Rectal smooth muscle tissue (tissue), 1 donor: ENCODE measurements around the gene KLHL6.
A peak's percentile ranks its signal among the peaks of the same experiment; 100 is the strongest.

Experiments used
- H3K27ac ChIP-seq: one replicate; pipeline ENCODE4 v1.7.0; 2013; ENCODE audit warnings: low read depth, low read length, inconsistent platforms
- H3K27me3 ChIP-seq: one replicate; pipeline ENCODE4 v1.7.0; 2013; ENCODE audit warnings: low read length; ENCODE audit not compliant: control insufficient read depth, insufficient read depth
- H3K36me3 ChIP-seq: one replicate; pipeline ENCODE4 v1.7.0; 2013; ENCODE audit warnings: low read length; ENCODE audit not compliant: control insufficient read depth, insufficient read depth
- H3K4me1 ChIP-seq: one replicate; pipeline ENCODE4 v1.7.0; 2013; ENCODE audit warnings: low read length; ENCODE audit not compliant: control insufficient read depth, insufficient read depth
- H3K4me3 ChIP-seq: one replicate; pipeline ENCODE4 v1.7.0; 2013; ENCODE audit warnings: low read length
- H3K9ac ChIP-seq: one replicate; pipeline ENCODE4 v1.7.0; 2013; ENCODE audit warnings: low read length

Gene KLHL6, protein sequence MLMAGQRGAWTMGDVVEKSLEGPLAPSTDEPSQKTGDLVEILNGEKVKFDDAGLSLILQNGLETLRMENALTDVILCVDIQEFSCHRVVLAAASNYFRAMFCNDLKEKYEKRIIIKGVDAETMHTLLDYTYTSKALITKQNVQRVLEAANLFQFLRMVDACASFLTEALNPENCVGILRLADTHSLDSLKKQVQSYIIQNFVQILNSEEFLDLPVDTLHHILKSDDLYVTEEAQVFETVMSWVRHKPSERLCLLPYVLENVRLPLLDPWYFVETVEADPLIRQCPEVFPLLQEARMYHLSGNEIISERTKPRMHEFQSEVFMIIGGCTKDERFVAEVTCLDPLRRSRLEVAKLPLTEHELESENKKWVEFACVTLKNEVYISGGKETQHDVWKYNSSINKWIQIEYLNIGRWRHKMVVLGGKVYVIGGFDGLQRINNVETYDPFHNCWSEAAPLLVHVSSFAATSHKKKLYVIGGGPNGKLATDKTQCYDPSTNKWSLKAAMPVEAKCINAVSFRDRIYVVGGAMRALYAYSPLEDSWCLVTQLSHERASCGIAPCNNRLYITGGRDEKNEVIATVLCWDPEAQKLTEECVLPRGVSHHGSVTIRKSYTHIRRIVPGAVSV

GRCh38 chr3:183555541-183556081 lies at the start of gene KLHL6:
Gene KLHL6, minus strand, starts transcription at chr3:183555706. Its CDS starts 53 bp downstream, at chr3:183555653.
- Histone ChIP-seq H3K4me1 (no peaks in the 10 kb centered on the region), H3K9ac (no peak within 1 kb of the TSS), H3K27me3 (no peaks in the 10 kb centered on the region), H3K36me3 (no peaks in the 10 kb centered on the region), H3K4me3 (peak within 1 kb of the TSS; percentile 54), H3K27ac (no peak within 1 kb of the TSS)

- Histone ChIP-seq H3K9ac (no peak overlapping the region), H3K4me1 (no peaks in the 10 kb centered on the region), H3K27me3 (no peaks in the 10 kb centered on the region), H3K4me3 (no peak overlapping the region), H3K27ac (no peak overlapping the region), H3K36me3 (no peaks in the 10 kb centered on the region)
Observed at GRCh38 chr3:183597959-183598358, 42.5 kb upstream of the KLHL6 start.

- no peaks in the 10 kb centered on the region for H3K27me3 ChIP-seq
- no peaks in the 10 kb centered on the region for H3K4me1 ChIP-seq
- H3K36me3 ChIP-seq, result no peaks in the 10 kb centered on the region
- H3K27ac ChIP-seq, result no peak overlapping the region
- no peak overlapping the region for H3K4me3 ChIP-seq
- no peak overlapping the region for H3K9ac ChIP-seq
Observed at GRCh38 chr3:183594636-183595035, 39.1 kb upstream of the KLHL6 start.

- no peaks in the 10 kb centered on the region for H3K27me3 ChIP-seq
- no peak overlapping the region for H3K27ac ChIP-seq
- no peaks in the 10 kb centered on the region for H3K4me1 ChIP-seq
- H3K36me3 ChIP-seq, result no peaks in the 10 kb centered on the region
- no peak overlapping the region for H3K4me3 ChIP-seq
- H3K9ac ChIP-seq, result no peak overlapping the region
Observed at GRCh38 chr3:183592821-183593220, 37.3 kb upstream of the KLHL6 start.

DNA sequence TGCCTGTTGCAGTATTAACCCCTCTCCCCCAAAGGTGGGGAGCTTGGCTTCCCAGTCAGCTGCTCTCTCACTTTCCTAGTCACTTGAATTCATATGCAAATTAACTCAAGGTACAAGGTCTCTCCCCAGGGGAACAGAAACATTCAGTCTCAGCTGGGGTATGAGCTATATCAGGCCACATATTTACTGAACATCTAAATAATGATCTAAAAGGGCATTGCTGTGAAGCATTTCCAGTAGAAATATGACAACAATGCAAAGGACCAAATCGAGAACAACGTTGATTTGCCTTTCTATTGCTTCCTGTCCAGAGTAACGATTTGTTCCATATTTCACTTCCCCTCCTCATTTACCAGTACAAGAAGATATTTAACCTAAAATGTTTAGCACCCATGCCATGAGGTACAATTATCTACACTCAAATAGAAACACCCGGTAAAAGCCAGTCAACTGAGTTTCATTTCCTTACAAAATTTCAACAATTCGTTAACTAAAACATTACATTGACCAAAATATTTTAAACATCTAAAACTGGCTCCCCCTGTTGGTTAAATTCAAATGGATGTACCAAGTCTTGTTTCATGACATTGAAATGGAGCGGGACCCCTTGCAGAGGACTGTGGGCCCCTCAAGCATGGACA lies 36.5 kb upstream of the KLHL6 start:
- no peaks in the 10 kb centered on the region for H3K27me3 ChIP-seq
- H3K27ac ChIP-seq, result no peak overlapping the region
- no peak overlapping the region for H3K4me3 ChIP-seq
- no peak overlapping the region for H3K9ac ChIP-seq
- H3K4me1 ChIP-seq, result no peaks in the 10 kb centered on the region
- no peaks in the 10 kb centered on the region for H3K36me3 ChIP-seq

DNA sequence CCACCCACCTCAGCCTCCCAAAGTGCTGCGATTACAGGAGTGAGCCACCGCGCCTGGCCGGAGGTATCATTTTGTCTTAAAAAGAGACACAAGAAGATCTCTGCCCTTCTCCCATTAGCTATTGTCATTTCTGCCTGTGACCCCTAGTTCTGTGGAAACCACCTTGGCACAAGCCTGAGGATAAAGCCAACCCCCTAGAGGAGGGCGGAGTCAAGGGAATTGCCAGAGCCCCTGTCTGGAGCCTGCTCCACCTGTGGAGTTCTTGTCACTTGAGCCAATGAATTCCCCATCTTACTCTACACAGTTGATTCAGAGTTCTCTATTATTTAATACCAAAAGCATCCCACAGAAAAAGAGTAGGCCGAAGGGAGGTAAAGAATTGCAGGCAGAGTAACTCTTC lies 34.9 kb upstream of the KLHL6 start:
- no peak overlapping the region for H3K9ac ChIP-seq
- H3K27me3 ChIP-seq, result no peaks in the 10 kb centered on the region
- peaks cover under 1% of the 10 kb centered on the region for H3K4me1 ChIP-seq
- H3K36me3 ChIP-seq, result no peaks in the 10 kb centered on the region
- H3K27ac ChIP-seq, result no peak overlapping the region
- no peak overlapping the region for H3K4me3 ChIP-seq

GRCh38 chr3:183587336-183587735 lies 31.8 kb upstream of the KLHL6 start:
- Histone ChIP-seq H3K36me3 (no peaks in the 10 kb centered on the region), H3K27me3 (no peaks in the 10 kb centered on the region), H3K4me3 (no peak overlapping the region), H3K9ac (no peak overlapping the region), H3K4me1 (peaks cover 21% of the 10 kb centered on the region), H3K27ac (no peak overlapping the region)

- Histone ChIP-seq H3K27me3 (no peaks in the 10 kb centered on the region), H3K36me3 (no peaks in the 10 kb centered on the region), H3K4me3 (no peak overlapping the region), H3K27ac (no peak overlapping the region), H3K9ac (no peak overlapping the region), H3K4me1 (peaks cover 21% of the 10 kb centered on the region)
Observed at GRCh38 chr3:183586477-183586876, 31.0 kb upstream of the KLHL6 start.

DNA sequence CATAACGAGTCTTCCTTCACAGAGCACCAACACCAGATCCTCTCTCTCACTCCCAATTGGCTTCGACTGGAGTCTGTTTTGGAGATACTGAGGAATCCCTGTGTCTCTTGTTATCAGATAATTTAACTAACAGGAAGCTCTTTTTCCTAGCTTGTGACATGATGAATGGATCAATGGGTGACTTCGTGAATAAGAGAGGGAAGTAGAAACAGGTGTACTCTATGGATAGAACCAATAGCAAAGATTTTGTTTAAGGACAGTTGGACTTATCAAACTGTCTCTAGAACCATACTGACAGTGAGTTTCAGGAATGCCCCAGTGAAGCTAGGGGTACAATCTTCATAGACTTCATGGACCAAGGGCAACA lies 29.4 kb upstream of the KLHL6 start:
- H3K27me3 ChIP-seq, result no peaks in the 10 kb centered on the region
- H3K36me3 ChIP-seq, result no peaks in the 10 kb centered on the region
- H3K27ac ChIP-seq, result peak overlapping the region; percentile 79
- no peak overlapping the region for H3K4me3 ChIP-seq
- H3K4me1 ChIP-seq, result peaks cover 26% of the 10 kb centered on the region
- no peak overlapping the region for H3K9ac ChIP-seq

GRCh38 chr3:183584246-183584913 lies 28.9 kb upstream of the KLHL6 start:
- Histone ChIP-seq H3K36me3 (no peaks in the 10 kb centered on the region), H3K4me3 (peak overlapping the region; percentile 16), H3K4me1 (peaks cover 26% of the 10 kb centered on the region), H3K9ac (no peak overlapping the region), H3K27ac (peak overlapping the region; percentile 79), H3K27me3 (no peaks in the 10 kb centered on the region)

DNA sequence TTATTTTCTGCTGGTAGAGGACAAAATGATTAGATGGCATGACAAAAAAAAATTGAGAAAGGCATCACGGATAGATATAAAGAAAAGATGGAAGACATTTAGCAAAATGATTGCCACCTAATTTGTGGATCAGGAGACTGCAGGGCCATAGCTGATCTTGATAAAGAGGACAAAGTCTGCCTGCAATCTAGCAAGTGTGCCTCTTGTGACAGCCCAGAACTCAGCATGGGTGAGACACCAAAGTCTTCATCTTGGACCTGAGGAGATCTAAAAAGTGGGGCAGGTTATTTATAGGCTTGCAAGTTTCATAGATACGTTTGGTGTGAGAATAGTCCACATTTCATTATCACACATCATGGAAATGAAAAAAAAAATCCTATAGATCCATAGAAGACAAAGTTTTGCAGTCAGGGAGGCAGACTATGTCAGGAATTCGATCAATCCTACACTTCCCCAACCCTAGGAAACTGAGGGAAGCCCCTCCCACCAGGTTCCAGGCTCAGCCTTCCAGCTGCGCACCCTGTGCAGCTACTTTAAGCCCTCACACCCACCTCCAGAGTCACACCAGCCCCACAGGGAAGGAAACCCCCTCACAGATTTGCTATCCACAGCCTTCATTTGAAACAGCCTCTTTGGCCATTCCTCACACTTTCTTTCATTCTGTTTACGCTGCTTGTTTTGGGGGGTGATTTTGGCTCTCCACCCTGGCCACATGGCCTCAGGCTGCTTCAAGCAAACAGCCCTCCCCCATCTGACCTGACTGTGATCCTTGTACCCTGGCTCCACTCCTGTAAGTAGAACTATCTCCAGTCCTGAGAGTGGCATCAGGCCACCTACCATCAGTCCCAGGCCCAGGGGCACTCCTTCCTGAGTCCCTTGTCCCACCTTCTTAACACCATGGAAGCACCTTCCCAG lies 28.1 kb upstream of the KLHL6 start:
- Histone ChIP-seq H3K4me3 (peak overlapping the region; percentile 16), H3K4me1 (peaks cover 26% of the 10 kb centered on the region), H3K36me3 (no peaks in the 10 kb centered on the region), H3K27me3 (no peaks in the 10 kb centered on the region), H3K27ac (peak overlapping the region; percentile 79), H3K9ac (no peak overlapping the region)
